Motor neuron (in vitro differentiated cells): ENCODE results near the gene PCED1B. TPM values are rescaled to one million over a fixed set of nuclear protein-coding genes. Genes with fewer than 3 reads are reported as not detected.

Source experiments
- ATAC-seq, 8 experiments: fragments of 200-7000 bp; cut with Tn5 transposase; replicated peaks in 6 of 8; 2 replicates each; pipeline ENCODE4 v1.8.0; 2021; ENCODE audit warnings: mild to moderate bottlenecking in 8 of 8, moderate library complexity in 8 of 8
- H3K27ac ChIP-seq, 2 donors: fragments of 250-450 bp; sonication (Bioruptor Pico); 2 replicates each; pipeline ENCODE4 v1.9.0; 2021; ENCODE audit warnings: antibody characterized with exemption in 2 of 2, mild to moderate bottlenecking in 2 of 2, moderate library complexity in 1 of 2
- H3K4me1 ChIP-seq, 2 donors: fragments of 250-450 bp; sonication (Bioruptor Pico); replicated peaks in 1 of 2; 2 replicates each; pipeline ENCODE4 v1.6.1; 2021; ENCODE audit warnings: antibody characterized with exemption in 2 of 2, mild to moderate bottlenecking in 2 of 2, moderate library complexity in 1 of 2
- H3K4me3 ChIP-seq, 5 donors: fragments of 250-450 bp; sonication (Bioruptor Pico); 2 replicates each; pipeline ENCODE4 v1.9.0; 2021; ENCODE audit warnings: antibody characterized with exemption in 5 of 5, mild to moderate bottlenecking in 5 of 5, moderate library complexity in 4 of 5
- WGBS, 10 experiments: fragments of 450-650 bp; shearing (Covaris generic); methylation state at CpG; one replicate each; pipeline ENCODE4 v1.0.0; 2022; 5-methylcytosine and 5-hydroxymethylcytosine counted together
- in situ Hi-C, 9 experiments: fragments of 400-800 bp; cut with MboI; loops; one replicate each; pipeline ENCODE4 v1.15.0; 2021; ENCODE audit warnings: low sequenced_read_pairs in 9 of 9, low pct_unique_long_range_greater_than_20kb in 2 of 9; ENCODE audit not compliant: unreplicated experiment in 9 of 9
- total RNA-seq, 8 experiments: library from RNA; unstranded; fragments of 300-600 nt; gene quantifications; 2 replicates each; pipeline versions ENCODE4 v1.2.3 to v1.2.4, GENCODE V29; 2022

Gene PCED1B, protein sequence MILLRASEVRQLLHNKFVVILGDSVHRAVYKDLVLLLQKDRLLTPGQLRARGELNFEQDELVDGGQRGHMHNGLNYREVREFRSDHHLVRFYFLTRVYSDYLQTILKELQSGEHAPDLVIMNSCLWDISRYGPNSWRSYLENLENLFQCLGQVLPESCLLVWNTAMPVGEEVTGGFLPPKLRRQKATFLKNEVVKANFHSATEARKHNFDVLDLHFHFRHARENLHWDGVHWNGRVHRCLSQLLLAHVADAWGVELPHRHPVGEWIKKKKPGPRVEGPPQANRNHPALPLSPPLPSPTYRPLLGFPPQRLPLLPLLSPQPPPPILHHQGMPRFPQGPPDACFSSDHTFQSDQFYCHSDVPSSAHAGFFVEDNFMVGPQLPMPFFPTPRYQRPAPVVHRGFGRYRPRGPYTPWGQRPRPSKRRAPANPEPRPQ
- 1 to 10 TPM in 2 of 8 experiments, under 1 TPM in 6; 0.05 to 7.5 (median 0.61) TPM for total RNA-seq

DNA sequence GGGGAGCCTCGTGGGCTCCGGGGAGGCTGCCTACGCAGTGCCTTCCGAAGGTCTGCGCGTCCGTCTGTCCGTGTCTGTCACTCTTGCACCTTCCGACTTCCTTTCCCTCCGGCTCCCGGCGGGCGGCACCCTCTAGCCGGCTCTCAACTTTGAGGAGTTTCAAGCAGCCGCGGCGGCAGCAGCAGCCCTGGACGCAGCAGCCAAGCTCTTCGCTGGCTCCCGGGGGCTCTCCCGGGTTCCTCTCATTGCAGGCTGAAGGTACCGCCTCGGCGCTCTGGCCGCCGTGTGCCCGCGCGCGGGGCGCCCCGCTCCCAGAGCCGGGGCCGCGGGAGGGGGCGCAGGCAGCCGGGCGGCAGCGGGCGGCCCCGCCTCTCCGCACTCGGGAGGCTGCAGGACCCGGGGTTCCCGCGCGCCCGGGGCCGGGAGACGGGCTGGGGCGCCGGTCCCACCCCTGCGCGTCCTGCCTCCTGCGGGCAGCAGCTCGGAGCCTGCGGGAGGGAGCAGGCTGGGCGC lies at the start of gene PCED1B, which contains the start of gene AMIGO2:
Gene PCED1B, plus strand, starts transcription at position 154 of the 513 bp plus-strand sequence. CDS start 155,443 bp downstream, outside the sequence.
Gene AMIGO2, minus strand, starts transcription at position 492 of the 513 bp plus-strand sequence. CDS start 957 bp downstream, outside the sequence.
- peak; percentile 45 to 87 (median 79) for ATAC-seq
- Histone ChIP-seq H3K4me3 (peak within 1 kb of the TSS; percentile 39 to 77 (median 45)), H3K4me1 (peaks cover 0 to 4% of the 10 kb centered on the region in 2 donors), H3K27ac (no peak within 1 kb of the TSS)
- WGBS, 10 experiments = 0 to 4% (median 0%) methylated on average over 1 to 7 of the region's 58 CpGs; no CpG with 5 or more reads in 7 of the 10 experiments
- in situ Hi-C loops = no loop called here

DNA sequence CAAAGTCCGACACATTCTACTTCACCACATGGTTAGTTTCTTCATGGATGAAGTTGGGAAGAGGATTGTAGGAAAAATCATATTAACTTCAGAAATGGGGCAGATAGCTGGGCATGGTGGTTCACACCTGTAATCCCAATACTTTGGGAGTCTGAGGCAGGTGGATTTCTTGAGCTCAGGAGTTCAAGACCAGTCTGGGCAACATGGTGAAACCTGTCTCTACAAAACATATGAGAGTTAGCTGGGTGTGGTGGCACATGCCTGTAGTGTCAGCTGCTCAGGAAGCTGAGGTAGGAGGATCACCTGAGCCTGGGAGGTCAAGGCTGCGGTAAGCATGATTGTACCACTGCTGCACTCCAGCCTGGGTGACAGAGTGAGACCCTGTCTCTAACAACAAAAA lies 49.5 kb upstream of the PCED1B start:
- 75 to 100% (median 94%) methylated on average over 1 to 2 of the region's 2 CpGs; no CpG with 5 or more reads in 3 of the 10 experiments for WGBS, 10 experiments
- no peak for ATAC-seq
- Histone ChIP-seq H3K4me1 (peaks cover 0 to 8% of the 10 kb centered on the region in 2 donors), H3K27ac (no peak overlapping the region), H3K4me3 (no peak overlapping the region)
- in situ Hi-C loops = loop anchor here in 5 of 9 experiments (25.0 kb wide), 4 partner anchors 282 to 657 kb away; no protein-coding TSS in a partner anchor

DNA sequence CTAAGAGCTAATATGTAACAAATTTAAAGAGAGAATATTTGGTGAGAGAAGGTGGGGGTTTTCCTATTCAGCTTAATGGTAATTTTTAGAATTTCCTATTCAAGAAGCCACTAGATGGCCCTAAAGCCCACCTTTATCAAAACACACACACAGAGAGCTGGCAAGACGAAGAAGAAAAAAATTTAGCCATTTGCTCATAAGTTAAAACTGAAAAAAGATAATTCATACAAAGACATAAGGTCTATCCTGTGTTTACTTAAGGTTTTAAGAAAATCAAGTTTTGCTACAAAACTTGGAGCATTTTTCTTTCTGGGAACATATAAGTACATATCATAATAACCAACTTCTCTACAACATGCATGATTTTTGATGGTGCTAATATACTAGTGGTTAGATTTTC lies 46.8 kb upstream of the PCED1B start:
- peaks cover 0 to 8% of the 10 kb centered on the region in 2 donors for H3K4me1 ChIP-seq
- 0 to 30% (median 15%) methylated on average over 1 of the region's 1 CpG; no CpG with 5 or more reads in 2 of the 10 experiments for WGBS, 10 experiments
- ATAC-seq = peak; percentile 42 to 85 (median 60)
- H3K4me3 ChIP-seq = no peak overlapping the region
- in situ Hi-C loops = loop anchor here in 5 of 9 experiments (25.0 kb wide), 4 partner anchors 280 to 655 kb away; no protein-coding TSS in a partner anchor
- H3K27ac ChIP-seq = no peak overlapping the region

DNA sequence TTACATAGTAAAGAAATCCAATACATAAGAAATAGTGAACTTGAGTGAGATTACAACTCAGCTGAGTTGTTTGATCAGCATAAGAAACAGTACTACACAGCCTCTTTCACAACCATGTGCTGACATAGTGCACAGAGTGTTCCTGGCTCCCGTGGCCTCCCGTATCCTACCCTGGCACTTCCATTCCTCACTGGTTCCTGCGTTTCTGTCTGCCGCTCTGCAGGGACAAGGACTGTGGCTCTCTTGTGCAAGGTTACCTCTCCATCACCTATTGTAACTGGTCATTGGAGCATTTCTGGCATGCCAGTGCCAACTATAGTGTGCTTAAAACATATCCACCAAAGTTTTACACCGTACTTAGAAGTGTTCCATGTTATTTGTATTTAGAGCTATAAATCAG lies 46.3 kb upstream of the PCED1B start:
- in situ Hi-C loops = loop anchor here in 5 of 9 experiments (25.0 kb wide), 4 partner anchors 279 to 654 kb away; no protein-coding TSS in a partner anchor
- WGBS, 10 experiments = 0 to 92% (median 37%) methylated on average over 1 to 5 of the region's 5 CpGs
- ATAC-seq = peak in 5 of 8 experiments; percentile 39 to 72 (median 47)
- Histone ChIP-seq H3K4me1 (peaks cover 0 to 8% of the 10 kb centered on the region in 2 donors), H3K27ac (no peak overlapping the region), H3K4me3 (no peak overlapping the region)

DNA sequence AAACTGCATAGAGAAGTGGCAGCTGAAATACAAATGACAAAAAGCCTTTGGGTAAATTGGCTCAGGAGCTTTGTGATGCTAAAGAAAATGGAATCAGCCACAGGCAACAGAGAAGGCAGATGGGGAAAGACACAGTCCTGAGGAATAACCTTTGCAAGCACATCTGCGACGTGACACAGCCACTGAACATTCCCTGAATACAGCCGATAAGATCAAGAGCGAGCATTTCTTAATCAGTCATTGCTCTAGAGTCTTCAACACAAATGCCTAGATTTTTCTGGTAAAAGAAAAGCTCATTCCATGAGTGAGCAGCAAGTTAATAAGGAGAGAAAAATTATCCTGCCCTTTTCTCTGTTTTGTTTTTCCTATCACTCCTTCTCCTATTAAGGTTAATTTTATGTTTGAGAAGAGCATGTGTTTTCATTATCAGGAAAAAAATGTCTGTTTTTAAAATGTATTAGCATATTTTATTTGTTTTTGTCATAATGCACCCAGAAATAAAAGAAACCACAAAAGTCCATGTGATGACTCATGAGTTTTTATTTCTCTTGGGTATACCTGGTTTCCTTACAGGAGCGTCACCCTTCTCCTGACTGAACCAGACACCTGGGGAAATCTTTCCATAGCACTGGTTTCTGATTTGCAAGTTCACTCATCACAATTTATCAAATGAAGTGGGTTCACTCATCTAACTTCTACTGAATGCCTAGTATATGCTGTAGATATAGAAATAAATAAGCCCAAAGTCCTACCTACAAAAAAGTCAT lies 45.4 kb upstream of the PCED1B start:
- Histone ChIP-seq H3K4me1 (peaks cover 0 to 8% of the 10 kb centered on the region in 2 donors), H3K27ac (no peak overlapping the region), H3K4me3 (no peak overlapping the region)
- 39 to 100% (median 71%) methylated on average over 1 to 5 of the region's 5 CpGs; no CpG with 5 or more reads in 1 of the 10 experiments for WGBS, 10 experiments
- in situ Hi-C loops = loop anchor here in 5 of 9 experiments (25.0 kb wide), 4 partner anchors 278 to 653 kb away; no protein-coding TSS in a partner anchor
- peak in 1 of 8 experiments; percentile 51 for ATAC-seq

DNA sequence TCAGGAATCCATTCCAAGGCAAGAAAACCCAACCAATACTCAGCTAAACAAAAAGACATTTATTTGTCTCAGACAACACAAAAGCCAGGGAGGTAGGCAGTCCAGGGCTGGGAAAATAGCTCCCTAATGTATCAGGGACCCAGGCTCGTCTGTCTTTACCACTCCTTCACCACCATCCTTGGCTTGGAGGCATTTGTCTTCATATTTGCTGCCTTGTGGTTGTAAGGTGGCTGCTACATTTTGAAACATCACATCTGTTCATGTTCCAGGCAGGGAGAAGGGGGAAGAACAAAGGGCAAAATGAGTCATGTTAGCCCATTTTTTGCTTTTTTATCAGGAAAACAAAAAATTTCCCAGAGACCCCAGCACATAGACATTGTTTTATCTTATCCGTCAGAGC lies 44.8 kb upstream of the PCED1B start:
- Histone ChIP-seq H3K4me1 (peaks cover 0 to 8% of the 10 kb centered on the region in 2 donors), H3K4me3 (no peak overlapping the region), H3K27ac (no peak overlapping the region)
- WGBS, 10 experiments = 40 to 100% (median 69%) methylated on average over 1 to 2 of the region's 2 CpGs; no CpG with 5 or more reads in 2 of the 10 experiments
- in situ Hi-C loops = loop anchor here in 5 of 9 experiments (25.0 kb wide), 4 partner anchors 278 to 653 kb away; no protein-coding TSS in a partner anchor
- no peak for ATAC-seq

DNA sequence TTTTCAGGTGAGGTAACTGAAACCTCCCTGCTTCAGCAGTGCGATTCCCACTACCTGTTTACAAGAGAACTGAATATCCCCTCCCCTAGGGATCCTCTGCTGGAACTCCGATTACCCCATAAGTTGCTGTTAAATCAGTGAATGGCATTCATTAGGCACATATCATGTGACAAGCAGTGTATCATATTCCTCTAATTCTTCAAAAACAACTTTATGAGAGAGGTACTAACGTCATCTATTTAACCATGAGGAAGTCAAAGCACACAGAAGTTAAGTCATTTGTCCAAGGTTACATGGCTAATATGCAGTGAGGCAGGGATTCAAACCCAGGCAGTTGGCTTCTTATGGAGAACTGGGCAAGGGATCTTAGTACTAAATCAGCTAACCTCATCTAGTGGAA lies 43.9 kb upstream of the PCED1B start:
- WGBS, 10 experiments = 25 to 100% (median 81%) methylated on average over 1 to 3 of the region's 3 CpGs; no CpG with 5 or more reads in 2 of the 10 experiments
- H3K4me1 ChIP-seq = peaks cover 4 to 8% of the 10 kb centered on the region in 2 donors
- no peak overlapping the region for H3K27ac ChIP-seq
- in situ Hi-C loops = loop anchor here in 5 of 9 experiments (25.0 kb wide), 4 partner anchors 277 to 652 kb away; no protein-coding TSS in a partner anchor
- no peak overlapping the region for H3K4me3 ChIP-seq
- ATAC-seq = no peak

DNA sequence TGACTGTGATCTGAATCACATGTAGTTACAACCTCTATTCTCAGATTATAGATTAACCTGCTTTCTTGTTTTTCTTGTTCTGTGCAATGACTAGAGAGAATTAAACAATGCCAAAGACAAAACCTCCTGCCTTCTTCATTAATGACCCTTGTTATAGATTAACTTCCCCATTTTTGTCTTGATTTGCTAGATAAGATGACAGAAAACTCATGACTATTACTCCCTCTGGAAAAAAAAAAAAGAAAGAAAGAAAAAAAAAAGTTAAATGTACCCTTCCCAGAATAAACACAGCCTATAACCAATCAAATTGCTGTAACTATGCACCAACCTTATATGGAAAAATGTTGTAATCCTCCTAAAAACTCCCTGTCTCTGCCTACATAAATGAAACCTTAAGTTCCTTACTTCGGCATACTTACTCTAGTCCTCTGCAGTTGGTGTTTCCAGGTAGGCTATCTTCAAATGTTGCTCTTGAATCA lies 41.1 kb upstream of the PCED1B start:
- in situ Hi-C loops = loop anchor here in 5 of 9 experiments (25.0 kb wide), 4 partner anchors 274 to 649 kb away; no protein-coding TSS in a partner anchor
- ATAC-seq = peak in 2 of 8 experiments; percentile 53 to 75
- Histone ChIP-seq H3K27ac (no peak overlapping the region), H3K4me3 (no peak overlapping the region), H3K4me1 (peaks cover 4 to 8% of the 10 kb centered on the region in 2 donors)
- whole genome bisulfite sequencing, 10 experiments = 50 to 89% (median 64%) methylated on average over 1 of the region's 1 CpG; no CpG with 5 or more reads in 2 of the 10 experiments

DNA sequence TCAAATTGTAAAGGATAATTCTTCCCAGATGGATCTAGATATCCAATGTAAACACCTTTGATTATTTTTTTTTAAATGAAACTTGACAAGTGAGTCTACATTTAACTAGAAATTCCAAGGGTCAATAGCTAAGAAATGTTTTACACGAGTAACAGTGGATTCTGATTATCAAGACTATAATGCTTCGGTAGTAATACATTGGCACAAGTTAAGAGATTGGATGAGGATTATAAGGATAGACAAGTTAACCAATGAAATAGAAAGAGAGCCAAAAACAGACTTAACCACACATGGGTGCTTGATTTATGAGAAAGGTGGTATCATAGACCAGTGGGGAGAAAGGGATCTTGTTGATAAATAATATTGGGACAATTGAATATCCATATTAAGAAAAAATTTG lies 40.3 kb upstream of the PCED1B start:
- WGBS, 10 experiments = 62 to 100% (median 89%) methylated on average over 1 to 2 of the region's 2 CpGs
- in situ Hi-C loops = loop anchor here in 5 of 9 experiments (25.0 kb wide), 4 partner anchors 273 to 648 kb away; no protein-coding TSS in a partner anchor
- no peak overlapping the region for H3K4me3 ChIP-seq
- no peak for ATAC-seq
- H3K4me1 ChIP-seq = peaks cover 4% of the 10 kb centered on the region in 2 donors
- no peak overlapping the region for H3K27ac ChIP-seq

DNA sequence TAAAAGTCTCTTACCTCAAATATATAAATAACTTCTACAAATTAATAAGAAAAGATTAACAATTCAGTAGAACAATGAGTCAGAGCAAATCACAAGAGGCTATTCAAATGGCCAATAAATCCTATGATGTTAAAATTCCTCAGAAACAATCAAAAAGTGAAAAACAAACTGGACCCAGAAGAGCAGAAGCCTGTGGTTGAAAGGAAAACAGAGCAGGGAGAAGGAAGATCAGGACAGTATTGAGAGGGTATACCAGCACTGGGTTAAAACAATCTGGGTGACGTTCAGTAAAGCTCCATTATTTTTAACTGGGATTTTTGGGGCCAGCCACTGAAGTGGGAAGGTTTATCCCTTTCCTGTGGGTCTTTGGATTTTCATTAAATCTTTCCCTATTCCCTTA lies 39.7 kb upstream of the PCED1B start:
- in situ Hi-C loops = loop anchor here in 5 of 9 experiments (25.0 kb wide), 4 partner anchors 273 to 648 kb away; no protein-coding TSS in a partner anchor

DNA sequence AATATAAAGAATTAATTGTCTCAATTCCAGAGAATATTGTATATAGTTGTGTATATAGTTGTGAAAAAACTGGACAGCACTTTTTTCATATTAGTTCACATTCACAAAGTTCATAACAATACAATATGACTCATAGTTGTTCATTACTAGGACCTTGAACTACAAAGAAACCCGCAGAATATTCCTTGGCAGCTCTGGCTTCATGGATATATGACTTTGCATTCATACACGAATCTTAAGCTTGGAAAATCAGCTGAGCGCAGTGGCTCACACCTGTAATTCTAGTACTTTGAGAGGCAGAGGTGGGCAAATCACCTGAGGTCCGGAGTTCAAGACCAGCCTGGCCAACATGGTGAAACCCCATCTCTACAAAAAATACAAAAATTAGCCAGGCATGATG lies 38.1 kb upstream of the PCED1B start:
- in situ Hi-C loops = loop anchor here in 5 of 9 experiments (25.0 kb wide), 4 partner anchors 271 to 646 kb away; no protein-coding TSS in a partner anchor

More for the DNA sequence above, 39.7 kb upstream of the PCED1B start:
- peaks cover 0 to 4% of the 10 kb centered on the region in 2 donors for H3K4me1 ChIP-seq
- H3K4me3 ChIP-seq = no peak overlapping the region
- 0 to 88% (median 67%) methylated on average over 1 of the region's 1 CpG; no CpG with 5 or more reads in 1 of the 10 experiments for WGBS, 10 experiments
- no peak for ATAC-seq
- no peak overlapping the region for H3K27ac ChIP-seq

DNA sequence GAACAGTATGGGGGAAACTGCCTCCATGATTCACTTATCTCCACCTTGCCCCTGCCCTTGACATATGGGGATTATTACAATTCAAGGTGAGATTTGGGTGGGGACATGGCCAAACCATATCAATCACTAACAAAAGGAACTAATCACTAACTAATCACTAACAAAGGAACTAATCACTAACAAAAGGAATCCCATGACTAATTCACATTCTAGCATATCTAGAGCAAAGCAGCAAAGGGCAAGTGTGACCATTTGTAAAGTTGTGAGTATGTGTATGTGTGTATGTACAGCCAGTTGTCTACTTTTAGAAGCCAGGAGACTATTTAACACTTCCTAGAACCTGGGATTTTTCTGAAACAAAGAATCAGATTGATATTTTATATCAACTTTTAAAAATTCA lies 30.9 kb upstream of the PCED1B start:
- ATAC-seq = no peak
- no peak overlapping the region for H3K27ac ChIP-seq
- in situ Hi-C loops = loop anchor here in 5 of 9 experiments (25.0 kb wide), 4 partner anchors 264 to 639 kb away; no protein-coding TSS in a partner anchor
- no peak overlapping the region for H3K4me3 ChIP-seq
- no peaks in the 10 kb centered on the region for H3K4me1 ChIP-seq

More for the DNA sequence above, 38.1 kb upstream of the PCED1B start:
- peaks cover 0 to 4% of the 10 kb centered on the region in 2 donors for H3K4me1 ChIP-seq
- ATAC-seq = no peak
- no peak overlapping the region for H3K4me3 ChIP-seq
- WGBS, 10 experiments = 68 to 100% (median 85%) methylated on average over 1 to 4 of the region's 4 CpGs; no CpG with 5 or more reads in 1 of the 10 experiments
- H3K27ac ChIP-seq = no peak overlapping the region
